Measurements from ENCODE around the gene ADAMTS3. TPM values are rescaled to one million over a fixed set of nuclear protein-coding genes. Genes with fewer than 3 reads are reported as not detected.

The ADAMTS3 gene
- polyA plus RNA-seq, 1 donor (not counting 4 experiments of a cell fraction or from before 2014, with no cell fraction given), result 0.09 TPM

DNA sequence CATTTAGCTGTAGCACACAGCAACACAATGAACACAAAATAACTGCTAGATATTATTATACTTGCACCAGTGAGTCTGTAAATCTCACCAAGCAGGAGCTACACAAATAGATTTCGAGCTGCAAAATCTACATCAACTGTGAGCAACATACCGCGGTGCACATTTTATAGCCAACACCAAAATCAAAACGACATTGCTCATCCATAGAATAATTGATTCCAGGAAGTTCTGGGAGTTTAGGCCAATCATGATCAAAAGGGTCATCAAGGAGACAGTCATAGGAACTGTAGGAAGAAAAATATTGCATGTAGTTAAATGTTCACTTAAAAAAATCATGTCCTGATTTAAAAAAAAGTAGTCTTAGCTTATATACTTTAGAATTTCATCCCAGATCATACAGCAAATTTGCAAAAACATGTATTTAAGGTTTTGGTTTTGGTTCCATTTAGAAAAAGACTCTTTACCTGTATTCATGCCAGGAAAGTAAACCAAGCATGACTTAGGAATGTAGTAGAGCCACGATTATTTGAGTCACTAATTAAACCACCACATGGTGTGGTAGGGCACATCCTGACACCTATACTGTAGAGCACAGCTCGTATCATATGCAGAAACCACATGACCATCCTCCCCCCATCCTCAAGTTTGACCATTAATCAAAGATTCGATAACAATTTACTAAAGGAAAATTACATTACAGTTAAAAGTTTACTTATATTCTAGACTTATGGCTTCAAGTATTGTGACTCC, 250.4 kb downstream of the ADAMTS3 start:
- Histone ChIP-seq H3K79me2 (ENCODE audit: control insufficient read depth, insufficient read depth, low read length) (no peaks in the 10 kb centered on the region), H3K9me1 (ENCODE audit: control insufficient read depth, extremely low read depth, insufficient read depth, low read length) (no peaks in the 10 kb centered on the region), H4K20me1 (ENCODE audit: control insufficient read depth, extremely low read depth, insufficient read depth, low read length) (no peaks in the 10 kb centered on the region), H3K4me3 (ENCODE audit: control insufficient read depth in 2 of 3, extremely low read depth in 1 of 3, insufficient read depth in 2 of 3, low read depth in 1 of 3, low read length in 3 of 3) (no peak overlapping the region), H2AFZ (ENCODE audit: control insufficient read depth, low read length) (no peak overlapping the region), H3K4me2 (ENCODE audit: control insufficient read depth, extremely low read depth, insufficient read depth, low read depth, low read length) (peak overlapping the region; percentile 46), H3K36me3 (ENCODE audit: control insufficient read depth in 2 of 2, extremely low read depth in 1 of 2, insufficient read depth in 2 of 2, low read length in 2 of 2) (no peaks in the 10 kb centered on the region), H3K27ac (ENCODE audit: control insufficient read depth, insufficient read depth, low read length) (peak overlapping the region; percentile 59), H3K9ac (ENCODE audit: control insufficient read depth, extremely low read depth, insufficient read depth, low read length) (no peak overlapping the region), H3K9me3 (ENCODE audit: control insufficient read depth, low read depth, low read length) (no peaks in the 10 kb centered on the region), H3K4me1 (ENCODE audit: control insufficient read depth, extremely low read depth, insufficient read depth, low read length) (peaks cover 20% of the 10 kb centered on the region), H3K27me3 (ENCODE audit: control insufficient read depth, extremely low read depth, insufficient read depth, low read length) (no peaks in the 10 kb centered on the region)
- TF ChIP-seq EZH2 (IDR thresholded peaks at IDR 0.05; ENCODE audit: low read length), result no peak
- TF ChIP-seq, protein P1, sequence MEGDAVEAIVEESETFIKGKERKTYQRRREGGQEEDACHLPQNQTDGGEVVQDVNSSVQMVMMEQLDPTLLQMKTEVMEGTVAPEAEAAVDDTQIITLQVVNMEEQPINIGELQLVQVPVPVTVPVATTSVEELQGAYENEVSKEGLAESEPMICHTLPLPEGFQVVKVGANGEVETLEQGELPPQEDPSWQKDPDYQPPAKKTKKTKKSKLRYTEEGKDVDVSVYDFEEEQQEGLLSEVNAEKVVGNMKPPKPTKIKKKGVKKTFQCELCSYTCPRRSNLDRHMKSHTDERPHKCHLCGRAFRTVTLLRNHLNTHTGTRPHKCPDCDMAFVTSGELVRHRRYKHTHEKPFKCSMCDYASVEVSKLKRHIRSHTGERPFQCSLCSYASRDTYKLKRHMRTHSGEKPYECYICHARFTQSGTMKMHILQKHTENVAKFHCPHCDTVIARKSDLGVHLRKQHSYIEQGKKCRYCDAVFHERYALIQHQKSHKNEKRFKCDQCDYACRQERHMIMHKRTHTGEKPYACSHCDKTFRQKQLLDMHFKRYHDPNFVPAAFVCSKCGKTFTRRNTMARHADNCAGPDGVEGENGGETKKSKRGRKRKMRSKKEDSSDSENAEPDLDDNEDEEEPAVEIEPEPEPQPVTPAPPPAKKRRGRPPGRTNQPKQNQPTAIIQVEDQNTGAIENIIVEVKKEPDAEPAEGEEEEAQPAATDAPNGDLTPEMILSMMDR (optimal IDR thresholded peaks at IDR 0.05 in 1 of 3, IDR thresholded peaks at IDR 0.05 in 1 of 3, conservative IDR thresholded peaks at IDR 0.05 in 1 of 3; ENCODE audit: extremely low read depth in 1 of 3, insufficient read depth in 2 of 3, low read length in 3 of 3), result no peak
- DNase-seq (ENCODE audit: low read depth, low spot score) (no peak), FAIRE-seq (peak; percentile 57)
- dilution Hi-C loops (cut with MboI; ENCODE audit: extremely low pct_ligation_motif_present, low sequenced_read_pairs), result no loop called here

DNA sequence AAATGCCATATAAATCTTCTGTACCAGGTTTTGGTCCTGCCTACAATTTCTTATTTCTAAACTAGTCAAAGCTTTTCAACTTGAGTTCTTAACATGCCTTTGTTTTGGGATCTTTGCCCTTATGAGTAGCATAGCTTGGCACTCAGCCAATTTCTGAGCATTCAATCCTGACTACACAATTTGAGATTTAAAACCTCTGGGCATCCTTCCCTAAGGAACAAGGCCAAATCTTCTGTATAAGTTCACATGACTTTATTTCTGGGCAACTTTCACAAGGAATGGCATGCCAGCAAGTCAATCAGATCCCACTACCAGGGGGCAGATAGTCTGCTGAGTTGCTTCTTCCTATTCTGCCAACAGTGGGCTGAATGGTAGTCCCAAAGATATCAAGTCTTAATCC, 254.2 kb downstream of the ADAMTS3 start:
- no peaks in the 10 kb centered on the region for H3K27me3 ChIP-seq (ENCODE audit: control insufficient read depth, extremely low read depth, insufficient read depth, low read length)
- H3K4me2 ChIP-seq (ENCODE audit: control insufficient read depth, extremely low read depth, insufficient read depth, low read depth, low read length), result no peak overlapping the region
- dilution Hi-C loops (cut with MboI; ENCODE audit: extremely low pct_ligation_motif_present, low sequenced_read_pairs), result no loop called here
- FAIRE-seq (peak; percentile 41), DNase-seq (ENCODE audit: low read depth, low spot score) (no peak)
- H2AFZ ChIP-seq (ENCODE audit: control insufficient read depth, low read length), result no peak overlapping the region
- no peaks in the 10 kb centered on the region for H3K9me3 ChIP-seq (ENCODE audit: control insufficient read depth, low read depth, low read length)
- H3K36me3 ChIP-seq (ENCODE audit: control insufficient read depth in 2 of 2, extremely low read depth in 1 of 2, insufficient read depth in 2 of 2, low read length in 2 of 2), result no peaks in the 10 kb centered on the region
- no peaks in the 10 kb centered on the region for H3K9me1 ChIP-seq (ENCODE audit: control insufficient read depth, extremely low read depth, insufficient read depth, low read length)
- no peaks in the 10 kb centered on the region for H4K20me1 ChIP-seq (ENCODE audit: control insufficient read depth, extremely low read depth, insufficient read depth, low read length)
- H3K9ac ChIP-seq (ENCODE audit: control insufficient read depth, extremely low read depth, insufficient read depth, low read length), result no peak overlapping the region
- H3K4me3 ChIP-seq (ENCODE audit: control insufficient read depth in 2 of 3, extremely low read depth in 1 of 3, insufficient read depth in 2 of 3, low read depth in 1 of 3, low read length in 3 of 3), result no peak overlapping the region
- TF ChIP-seq EZH2 (IDR thresholded peaks at IDR 0.05; ENCODE audit: low read length), result no peak
- TF ChIP-seq, protein P1 (optimal IDR thresholded peaks at IDR 0.05 in 1 of 3, IDR thresholded peaks at IDR 0.05 in 1 of 3, conservative IDR thresholded peaks at IDR 0.05 in 1 of 3; ENCODE audit: extremely low read depth in 1 of 3, insufficient read depth in 2 of 3, low read length in 3 of 3), result no peak
- H3K79me2 ChIP-seq (ENCODE audit: control insufficient read depth, insufficient read depth, low read length), result no peaks in the 10 kb centered on the region
- no peak overlapping the region for H3K27ac ChIP-seq (ENCODE audit: control insufficient read depth, insufficient read depth, low read length)
- H3K4me1 ChIP-seq (ENCODE audit: control insufficient read depth, extremely low read depth, insufficient read depth, low read length), result peaks cover 30% of the 10 kb centered on the region

All from keratinocyte (primary cell).